ENCODE results near the gene FUCA1.
A peak's percentile ranks its signal among the peaks of the same experiment; 100 is the strongest.

FUCA1 gene

GRCh38 chr1:23825076-23825761, 42.9 kb downstream of the FUCA1 start, which contains the start of gene HMGCL:
Gene HMGCL, minus strand, starts transcription at chr1:23825429. Its CDS starts 14 bp downstream, at chr1:23825415.
- peak within 1 kb of the TSS; percentile 93 for H3K4me3 ChIP-seq (replicated peaks; ENCODE audit: insufficient read depth, low read length)
- no peaks in the 10 kb centered on the region for H3K27me3 ChIP-seq (ENCODE audit: insufficient read depth, poor library complexity, severe bottlenecking)
- peak; percentile 80 to 90 for DNase-seq (ENCODE audit: low read depth in 1 of 2, low spot score in 1 of 2)
- TF ChIP-seq SPI1 (IDR thresholded peaks at IDR 0.05; ENCODE audit: borderline replicate concordance, low read depth) (no peak; the same call in 1 of the 2 replicates), GABPA (IDR thresholded peaks at IDR 0.05; ENCODE audit: low read depth) (no peak), REST (IDR thresholded peaks at IDR 0.05; ENCODE audit: insufficient replicate concordance, low read depth) (peak; percentile 62), POLR2AphosphoS5 (IDR thresholded peaks at IDR 0.05; ENCODE audit: low read depth) (peak; percentile 94), CTCF (IDR thresholded peaks at IDR 0.05; ENCODE audit: insufficient read depth, low read length) (no peak)
- peak within 1 kb of the TSS; percentile 78 for H3K27ac ChIP-seq (replicated peaks)

GRCh38 chr1:23824711-23825075, 43.4 kb downstream of the FUCA1 start:
- no peak for TF ChIP-seq GABPA (IDR thresholded peaks at IDR 0.05; ENCODE audit: low read depth)
- TF ChIP-seq CTCF (IDR thresholded peaks at IDR 0.05; ENCODE audit: insufficient read depth, low read length): no peak
- TF ChIP-seq SPI1 (IDR thresholded peaks at IDR 0.05; ENCODE audit: borderline replicate concordance, low read depth): no peak
- TF ChIP-seq POLR2AphosphoS5 (IDR thresholded peaks at IDR 0.05; ENCODE audit: low read depth): no peak
- TF ChIP-seq REST (IDR thresholded peaks at IDR 0.05; ENCODE audit: insufficient replicate concordance, low read depth): no peak
- no peak for DNase-seq (ENCODE audit: low read depth in 1 of 2, low spot score in 1 of 2)
- Histone ChIP-seq H3K27me3 (ENCODE audit: insufficient read depth, poor library complexity, severe bottlenecking) (no peaks in the 10 kb centered on the region), H3K4me3 (replicated peaks; ENCODE audit: insufficient read depth, low read length) (peak overlapping the region; percentile 93), H3K27ac (replicated peaks) (peak overlapping the region; percentile 78)

- TF ChIP-seq CTCF (IDR thresholded peaks at IDR 0.05; ENCODE audit: insufficient read depth, low read length): no peak
- TF ChIP-seq GABPA (IDR thresholded peaks at IDR 0.05; ENCODE audit: low read depth): no peak
- TF ChIP-seq REST (IDR thresholded peaks at IDR 0.05; ENCODE audit: insufficient replicate concordance, low read depth): no peak
- no peak for TF ChIP-seq SPI1 (IDR thresholded peaks at IDR 0.05; ENCODE audit: borderline replicate concordance, low read depth)
- no peak for TF ChIP-seq POLR2AphosphoS5 (IDR thresholded peaks at IDR 0.05; ENCODE audit: low read depth)
- H3K4me3 ChIP-seq (replicated peaks; ENCODE audit: insufficient read depth, low read length): no peak overlapping the region
- DNase-seq (ENCODE audit: low read depth in 1 of 2, low spot score in 1 of 2): no peak
- H3K27me3 ChIP-seq (ENCODE audit: insufficient read depth, poor library complexity, severe bottlenecking): no peaks in the 10 kb centered on the region
- H3K27ac ChIP-seq (replicated peaks): no peak overlapping the region
These were observed 44.3 kb downstream of the FUCA1 start for GRCh38 chr1:23823767-23824166.
